Naive thymus-derived CD8-positive, alpha-beta T cell (primary cell): ENCODE results near the gene SAMMSON. TPM values are rescaled to one million over a fixed set of nuclear protein-coding genes. Genes with fewer than 3 reads are reported as not detected.

Source experiments
- ATAC-seq, 2 donors: fragments of 150-1000 bp; cut with Tn5 transposase in 1 of 2; sonication (Bioruptor Pico), chemical (Tn5 transposase) in 1 of 2; 1 replicate in 1 of 2; 2 replicates in 1 of 2; pipeline ENCODE4 v1.10.0; 2021; ENCODE audit warnings: mild to moderate bottlenecking in 2 of 2, moderate library complexity in 2 of 2
- POLR2A ChIA-PET: fragments of 350-600 bp; sonication (Branson Sonifier 250); formaldehyde crosslinking; loops from one replicate; lab custom pipeline; 2021; ENCODE audit warnings: antibody characterized with exemption; lab: Charles Lee
- DNase-seq, 10 donors: peaks; one replicate each; pipeline versions ENCODE4 v3.0.0 to v3.0.0-alpha.2; 2020 to 2022
- H3K27ac Mint-ChIP-seq, 10 donors: one replicate each; pipeline ENCODE4 v1.8.0; 2020 to 2022; ENCODE audit warnings: mild to moderate bottlenecking in 10 of 10, mixed read lengths in 10 of 10, moderate library complexity in 4 of 10, inconsistent platforms in 1 of 10
- H3K27me3 Mint-ChIP-seq, 5 donors: one replicate each; pipeline ENCODE4 v1.8.0; 2021 to 2022; ENCODE audit warnings: mixed read lengths in 5 of 5
- H3K36me3 Mint-ChIP-seq, 3 donors: one replicate each; pipeline ENCODE4 v1.8.0; 2020 to 2022; ENCODE audit warnings: mixed read lengths in 3 of 3, mild to moderate bottlenecking in 2 of 3, inconsistent platforms in 1 of 3
- H3K4me1 Mint-ChIP-seq, 4 donors: one replicate each; pipeline ENCODE4 v1.8.0; 2021 to 2022; ENCODE audit warnings: mixed read lengths in 4 of 4
- H3K4me3 Mint-ChIP-seq, 10 donors: one replicate each; pipeline ENCODE4 v1.8.0; 2020 to 2022; ENCODE audit warnings: mild to moderate bottlenecking in 10 of 10, mixed read lengths in 10 of 10, moderate library complexity in 6 of 10, inconsistent platforms in 1 of 10
- H3K9me3 Mint-ChIP-seq, 9 donors: one replicate each; pipeline ENCODE4 v1.8.0; 2020 to 2022; ENCODE audit warnings: mixed read lengths in 9 of 9, mild to moderate bottlenecking in 3 of 9, inconsistent platforms in 1 of 9, moderate library complexity in 1 of 9
- polyA plus RNA-seq, 3 donors: library from polyadenylated mRNA; unstranded; fragments of 300-500 nt; fragmentation: Illumina TruSeq; gene quantifications; one replicate each; pipeline ENCODE4 v1.2.3, GENCODE V29; 2021
- total RNA-seq, 8 experiments: library from RNA in 2 of 8; stranded (reverse) in 2 of 8; gene quantifications; one replicate each; pipeline ENCODE4 v1.2.3 and lab custom pipeline; 2021 to 2026

Gene SAMMSON
- total and polyA plus RNA-seq, 5 experiments from 2014 or later, result not detected

DNA sequence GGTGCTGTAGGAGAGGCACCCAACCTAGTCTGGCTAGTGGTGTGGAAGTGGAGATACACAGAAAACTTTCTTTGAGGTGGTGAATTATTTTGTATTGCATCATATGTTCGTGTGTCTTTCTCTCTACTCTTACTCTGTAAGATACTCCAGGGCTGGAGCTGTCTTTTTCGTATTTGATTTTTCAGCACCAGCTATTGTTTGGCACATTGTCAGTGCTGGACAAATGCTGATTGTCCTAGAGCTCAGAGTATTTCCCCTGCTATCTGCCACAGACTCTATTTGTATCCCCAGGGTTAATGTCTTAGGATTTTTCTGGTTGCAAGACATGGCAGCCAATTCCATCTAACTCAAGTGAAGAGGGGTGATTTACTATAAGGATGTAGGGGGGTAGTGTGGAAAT, 110.5 kb downstream of the SAMMSON start:
- ATAC-seq (no peak), DNase-seq (no peak)
- Mint-ChIP-seq H3K27me3 (peaks cover 0 to 30% (median 17%) of the 10 kb centered on the region in 5 donors), H3K4me3 (no peak overlapping the region), H3K9me3 (no peaks in the 10 kb centered on the region), H3K27ac (no peak overlapping the region), H3K4me1 (no peaks in the 10 kb centered on the region), H3K36me3 (no peaks in the 10 kb centered on the region)
- POLR2A ChIA-PET, result no interaction called here

DNA sequence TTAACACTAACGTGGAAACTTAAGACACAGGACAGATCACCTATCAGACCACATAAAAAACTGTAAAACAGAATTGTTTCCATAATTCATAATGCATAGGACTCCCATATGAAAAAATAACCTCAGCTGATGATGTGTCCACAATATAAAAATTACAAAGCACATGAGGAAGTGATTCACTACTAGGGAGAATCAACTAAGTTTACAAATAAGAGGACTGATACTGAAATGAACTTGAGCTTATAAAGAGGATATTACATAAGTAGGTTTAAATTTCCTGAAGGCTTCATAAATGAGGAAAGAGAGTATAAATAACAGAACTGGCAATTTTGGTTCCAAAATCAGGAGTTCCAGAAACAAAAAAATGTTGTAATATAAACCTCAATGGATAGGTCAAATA, 111.9 kb downstream of the SAMMSON start:
- no peak for DNase-seq
- Mint-ChIP-seq H3K4me1 (no peaks in the 10 kb centered on the region), H3K4me3 (no peak overlapping the region), H3K9me3 (no peaks in the 10 kb centered on the region), H3K27me3 (peaks cover 0 to 38% (median 20%) of the 10 kb centered on the region in 5 donors), H3K36me3 (no peaks in the 10 kb centered on the region), H3K27ac (no peak overlapping the region)
- POLR2A ChIA-PET, result no interaction called here
- no peak for ATAC-seq

DNA sequence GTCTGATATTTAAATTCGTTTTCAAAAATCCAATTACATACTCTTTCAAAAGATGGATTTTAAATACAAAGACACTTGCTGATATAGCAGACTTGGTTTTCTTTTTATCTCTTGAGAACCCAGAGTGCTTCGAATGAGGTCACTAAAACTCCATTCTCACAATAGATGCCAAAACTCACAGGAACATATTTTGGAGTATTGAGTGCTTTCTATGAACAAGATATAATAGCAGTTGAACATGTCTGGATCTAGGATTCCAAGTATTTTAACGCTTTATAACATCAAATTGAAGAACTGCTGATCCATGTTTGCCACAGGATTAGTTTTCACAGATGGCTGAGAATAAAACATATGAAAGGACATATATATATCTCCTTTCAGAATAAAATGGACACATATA, 113.2 kb downstream of the SAMMSON start:
- H3K27ac Mint-ChIP-seq, result no peak overlapping the region
- H3K36me3 Mint-ChIP-seq, result no peaks in the 10 kb centered on the region
- H3K4me3 Mint-ChIP-seq, result no peak overlapping the region
- H3K27me3 Mint-ChIP-seq, result peaks cover 2 to 38% (median 20%) of the 10 kb centered on the region in 5 donors
- ATAC-seq (no peak), DNase-seq (no peak)
- no peaks in the 10 kb centered on the region for H3K9me3 Mint-ChIP-seq
- no peaks in the 10 kb centered on the region for H3K4me1 Mint-ChIP-seq
- POLR2A ChIA-PET, result no interaction called here

DNA sequence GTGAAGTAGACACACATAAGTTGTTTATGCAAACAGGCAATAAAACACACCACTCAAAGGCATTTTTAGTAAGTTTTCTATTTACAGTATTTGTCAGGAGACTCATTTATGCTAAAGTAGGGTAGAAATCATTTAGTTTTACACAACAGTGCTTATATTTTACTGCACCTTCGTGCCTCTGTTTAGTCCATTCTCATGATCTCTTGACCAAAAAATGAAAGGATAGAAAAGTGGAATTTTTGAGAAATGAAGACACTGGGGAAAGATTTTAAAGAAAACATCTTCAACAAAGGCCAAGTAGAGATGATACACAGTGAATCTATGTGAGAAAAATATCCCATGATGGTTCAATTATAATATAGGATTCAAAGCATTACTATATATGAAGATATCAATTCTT, 114.9 kb downstream of the SAMMSON start:
- Mint-ChIP-seq H3K4me3 (no peak overlapping the region), H3K4me1 (no peaks in the 10 kb centered on the region)

DNA sequence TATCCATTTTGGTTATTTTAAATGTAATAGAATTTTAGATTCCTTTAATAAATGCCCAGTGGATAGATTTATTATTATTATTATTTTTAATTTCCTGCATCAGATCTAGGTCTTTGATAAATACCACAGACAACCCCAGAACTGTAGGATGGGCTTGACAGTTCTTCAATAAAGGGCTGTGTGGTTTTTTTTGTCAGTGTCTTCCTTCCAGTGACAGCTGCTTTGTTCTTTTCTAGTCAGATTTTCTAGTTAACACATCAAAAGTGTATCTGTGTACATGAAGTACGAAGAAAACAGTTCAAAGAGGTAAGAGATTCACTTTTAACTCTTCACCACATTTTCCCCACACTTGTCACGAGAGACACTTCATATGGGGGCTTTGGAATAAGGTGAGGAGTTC, 120.3 kb downstream of the SAMMSON start:
- no peaks in the 10 kb centered on the region for H3K36me3 Mint-ChIP-seq
- peak in 1 of 2 donors; percentile 16 for ATAC-seq
- no peaks in the 10 kb centered on the region for H3K9me3 Mint-ChIP-seq
- POLR2A ChIA-PET, result no interaction called here
- H3K4me1 Mint-ChIP-seq, result no peaks in the 10 kb centered on the region
- no peak overlapping the region for H3K27ac Mint-ChIP-seq
- H3K27me3 Mint-ChIP-seq, result peaks cover 0 to 13% (median 8%) of the 10 kb centered on the region in 5 donors
- no peak overlapping the region for H3K4me3 Mint-ChIP-seq
- DNase-seq, result peak in 1 of 10 donors; percentile 1

More for the DNA sequence above, 114.9 kb downstream of the SAMMSON start:
- Mint-ChIP-seq H3K27ac (no peak overlapping the region), H3K9me3 (no peaks in the 10 kb centered on the region), H3K27me3 (peaks cover 4 to 32% (median 17%) of the 10 kb centered on the region in 5 donors), H3K36me3 (no peaks in the 10 kb centered on the region)
- POLR2A ChIA-PET, result no interaction called here
- ATAC-seq (no peak), DNase-seq (no peak)
